CD8-positive, alpha-beta memory T cell (primary cell): ENCODE results near the gene KDELR1. TPM values are rescaled to one million over a fixed set of nuclear protein-coding genes. Genes with fewer than 3 reads are reported as not detected.

Experiments used
- CTCF ChIA-PET: fragments of 350-600 bp; sonication (Branson Sonifier 250); formaldehyde crosslinking; loops from one replicate; lab custom pipeline; 2021; ENCODE audit warnings: antibody characterized with exemption; lab: Charles Lee
- POLR2A ChIA-PET: fragments of 350-600 bp; sonication (Branson Sonifier 250); formaldehyde crosslinking; loops from one replicate; lab custom pipeline; 2021; ENCODE audit warnings: antibody characterized with exemption; lab: Charles Lee
- DNase-seq, 5 donors: peaks; one replicate each; pipeline versions ENCODE4 v3.0.0 to v3.0.0-alpha.2; 2020 to 2022; ENCODE audit warnings: mixed read lengths in 1 of 5
- H3K27ac ChIP-seq: one replicate; pipeline ENCODE4 v1.7.0; 2013; ENCODE audit warnings: low read depth, mild to moderate bottlenecking, low read length, moderate library complexity
- H3K27me3 ChIP-seq: 2 replicates; pipeline ENCODE4 v1.7.0; 2013; ENCODE audit warnings: low read length, mild to moderate bottlenecking; ENCODE audit not compliant: insufficient read depth, poor library complexity, severe bottlenecking
- H3K36me3 ChIP-seq: 2 replicates; pipeline ENCODE4 v1.7.0; 2013; ENCODE audit warnings: mild to moderate bottlenecking, low read length, moderate library complexity; ENCODE audit not compliant: insufficient read depth
- H3K4me1 ChIP-seq: 2 replicates; pipeline ENCODE4 v1.7.0; 2013; ENCODE audit warnings: mild to moderate bottlenecking, low read length, moderate library complexity; ENCODE audit not compliant: insufficient read depth
- H3K4me3 ChIP-seq: 2 replicates; pipeline ENCODE4 v1.7.0; 2013; ENCODE audit warnings: mild to moderate bottlenecking, low read length
- H3K9me3 ChIP-seq: 2 replicates; pipeline ENCODE4 v1.7.0; 2013; ENCODE audit warnings: mild to moderate bottlenecking, low read length
- H3K27ac Mint-ChIP-seq, 8 donors: one replicate each; pipeline ENCODE4 v1.8.0; 2020 to 2021; ENCODE audit warnings: mixed read lengths in 8 of 8, mild to moderate bottlenecking in 6 of 8, inconsistent platforms in 3 of 8, moderate library complexity in 3 of 8
- H3K27me3 Mint-ChIP-seq, 2 donors: one replicate each; pipeline ENCODE4 v1.8.0; 2020 to 2021; ENCODE audit warnings: mixed read lengths in 2 of 2, mild to moderate bottlenecking in 1 of 2, moderate library complexity in 1 of 2
- H3K36me3 Mint-ChIP-seq, 3 donors: one replicate each; pipeline ENCODE4 v1.8.0; 2020 to 2021; ENCODE audit warnings: mixed read lengths in 3 of 3, inconsistent platforms in 1 of 3, mild to moderate bottlenecking in 1 of 3
- H3K4me1 Mint-ChIP-seq, 3 donors: one replicate each; pipeline ENCODE4 v1.8.0; 2020 to 2021; ENCODE audit warnings: mixed read lengths in 3 of 3, inconsistent platforms in 1 of 3, mild to moderate bottlenecking in 1 of 3
- H3K4me3 Mint-ChIP-seq, 7 donors: one replicate each; pipeline ENCODE4 v1.8.0; 2020 to 2021; ENCODE audit warnings: mixed read lengths in 7 of 7, mild to moderate bottlenecking in 6 of 7, moderate library complexity in 4 of 7, inconsistent platforms in 2 of 7
- H3K9me3 Mint-ChIP-seq, 5 donors: one replicate each; pipeline ENCODE4 v1.8.0; 2020 to 2022; ENCODE audit warnings: mixed read lengths in 5 of 5, mild to moderate bottlenecking in 3 of 5, moderate library complexity in 2 of 5, inconsistent platforms in 1 of 5
- polyA plus RNA-seq: library from polyadenylated mRNA; unstranded; fragments of 300-500 nt; fragmentation: Illumina TruSeq; gene quantifications from one replicate; pipeline ENCODE4 v1.2.3, GENCODE V29; 2021
- total RNA-seq, 2 experiments: library from RNA; stranded (reverse); gene quantifications; one replicate each; pipeline ENCODE4 v1.2.3, GENCODE V29; 2021

Gene KDELR1
- total and polyA plus RNA-seq, 3 experiments from 2014 or later = 32.5 to 82.9 (median 78.7) TPM

GRCh38 chr19:48348045-48348444 lies 43.3 kb downstream of the KDELR1 start:
- H3K4me3 Mint-ChIP-seq = no peak overlapping the region
- no peak for DNase-seq
- Histone ChIP-seq H3K36me3 (no peaks in the 10 kb centered on the region), H3K27me3 (no peaks in the 10 kb centered on the region), H3K27ac (no peak overlapping the region), H3K4me3 (no peak overlapping the region), H3K9me3 (no peaks in the 10 kb centered on the region), H3K4me1 (no peaks in the 10 kb centered on the region)
- no peak overlapping the region for H3K27ac Mint-ChIP-seq
- ChIA-PET CTCF (interaction anchor here (0.9 to 1.6 kb wide), 2 partner anchors 14 to 144 kb away, joined by 3 to 4 read pairs; no protein-coding TSS in a partner anchor), POLR2A (no interaction called here)
- H3K36me3 Mint-ChIP-seq = peaks cover 0 to 15% (median 7%) of the 10 kb centered on the region in 3 donors
- H3K27me3 Mint-ChIP-seq = no peaks in the 10 kb centered on the region
- H3K4me1 Mint-ChIP-seq = peaks cover 0 to 3% (median 3%) of the 10 kb centered on the region in 3 donors
- no peaks in the 10 kb centered on the region for H3K9me3 Mint-ChIP-seq

- CTCF ChIA-PET = interaction anchor here (1.4 kb wide), 1 partner anchor 12 kb away, joined by 6 read pairs; no protein-coding TSS in a partner anchor
- Mint-ChIP-seq H3K36me3 (peaks cover 0 to 24% (median 7%) of the 10 kb centered on the region in 3 donors), H3K9me3 (no peaks in the 10 kb centered on the region), H3K27ac (peak overlapping the region in 1 of 8 donors; percentile 1), H3K4me1 (peaks cover 0 to 3% (median 2%) of the 10 kb centered on the region in 3 donors), H3K4me3 (no peak overlapping the region), H3K27me3 (no peaks in the 10 kb centered on the region)
- no peak overlapping the region for H3K4me3 ChIP-seq
- H3K27ac ChIP-seq = no peak overlapping the region
- no peak for DNase-seq
- no peaks in the 10 kb centered on the region for H3K4me1 ChIP-seq
- no peaks in the 10 kb centered on the region for H3K9me3 ChIP-seq
- no peaks in the 10 kb centered on the region for H3K36me3 ChIP-seq
- POLR2A ChIA-PET = no interaction called here
- H3K27me3 ChIP-seq = no peaks in the 10 kb centered on the region
Observed at GRCh38 chr19:48346191-48346590, 45.2 kb downstream of the KDELR1 start.

GRCh38 chr19:48344892-48345291 lies 46.5 kb downstream of the KDELR1 start:
- H3K36me3 Mint-ChIP-seq = peaks cover 0 to 26% (median 7%) of the 10 kb centered on the region in 3 donors
- peaks cover 0 to 3% (median 0%) of the 10 kb centered on the region in 3 donors for H3K4me1 Mint-ChIP-seq
- Histone ChIP-seq H3K9me3 (no peaks in the 10 kb centered on the region), H3K27ac (no peak overlapping the region), H3K36me3 (no peaks in the 10 kb centered on the region), H3K27me3 (no peaks in the 10 kb centered on the region), H3K4me1 (no peaks in the 10 kb centered on the region), H3K4me3 (no peak overlapping the region)
- DNase-seq = no peak
- no peak overlapping the region for H3K4me3 Mint-ChIP-seq
- no peak overlapping the region for H3K27ac Mint-ChIP-seq
- no peaks in the 10 kb centered on the region for H3K27me3 Mint-ChIP-seq
- H3K9me3 Mint-ChIP-seq = no peaks in the 10 kb centered on the region
- ChIA-PET POLR2A (no interaction called here), CTCF (no interaction called here)

GRCh38 chr19:48342841-48343540 lies 48.4 kb downstream of the KDELR1 start:
- H3K4me1 ChIP-seq = no peaks in the 10 kb centered on the region
- no peaks in the 10 kb centered on the region for H3K36me3 ChIP-seq
- no peaks in the 10 kb centered on the region for H3K9me3 ChIP-seq
- H3K4me3 Mint-ChIP-seq = peak overlapping the region in 1 of 7 donors; percentile 27
- no peak overlapping the region for H3K4me3 ChIP-seq
- no peak overlapping the region for H3K27ac ChIP-seq
- DNase-seq = no peak
- no peaks in the 10 kb centered on the region for H3K9me3 Mint-ChIP-seq
- H3K36me3 Mint-ChIP-seq = peaks cover 0 to 25% (median 4%) of the 10 kb centered on the region in 3 donors
- H3K27me3 ChIP-seq = no peaks in the 10 kb centered on the region
- no peaks in the 10 kb centered on the region for H3K4me1 Mint-ChIP-seq
- no peak overlapping the region for H3K27ac Mint-ChIP-seq
- ChIA-PET CTCF (no interaction called here), POLR2A (no interaction called here)
- no peaks in the 10 kb centered on the region for H3K27me3 Mint-ChIP-seq

GRCh38 chr19:48342414-48342738 lies 49.0 kb downstream of the KDELR1 start:
- H3K4me1 Mint-ChIP-seq = no peaks in the 10 kb centered on the region
- no peak overlapping the region for H3K4me3 Mint-ChIP-seq
- H3K36me3 Mint-ChIP-seq = peaks cover 0 to 25% (median 4%) of the 10 kb centered on the region in 3 donors
- POLR2A ChIA-PET = no interaction called here
- no peaks in the 10 kb centered on the region for H3K9me3 Mint-ChIP-seq
- H3K9me3 ChIP-seq = no peaks in the 10 kb centered on the region
- no peak overlapping the region for H3K4me3 ChIP-seq
- no peak for DNase-seq
- no peaks in the 10 kb centered on the region for H3K27me3 ChIP-seq
- no peaks in the 10 kb centered on the region for H3K27me3 Mint-ChIP-seq
- H3K36me3 ChIP-seq = no peaks in the 10 kb centered on the region
- H3K4me1 ChIP-seq = no peaks in the 10 kb centered on the region
- CTCF ChIA-PET = no interaction called here
- no peak overlapping the region for H3K27ac Mint-ChIP-seq
- no peak overlapping the region for H3K27ac ChIP-seq

GRCh38 chr19:48341515-48342413 lies 49.6 kb downstream of the KDELR1 start:
- POLR2A ChIA-PET = no interaction called here
- Histone ChIP-seq H3K27me3 (no peaks in the 10 kb centered on the region), H3K4me3 (no peak overlapping the region), H3K4me1 (no peaks in the 10 kb centered on the region), H3K9me3 (no peaks in the 10 kb centered on the region), H3K36me3 (no peaks in the 10 kb centered on the region), H3K27ac (no peak overlapping the region)
- H3K36me3 Mint-ChIP-seq = peaks cover 0 to 21% (median 1%) of the 10 kb centered on the region in 3 donors
- no peak overlapping the region for H3K4me3 Mint-ChIP-seq
- no peaks in the 10 kb centered on the region for H3K27me3 Mint-ChIP-seq
- H3K27ac Mint-ChIP-seq = peak overlapping the region in 1 of 8 donors; percentile 46
- no peaks in the 10 kb centered on the region for H3K9me3 Mint-ChIP-seq
- no peak for DNase-seq
- CTCF ChIA-PET = interaction anchor here (1.4 kb wide), 2 partner anchors 28 to 81 kb away, joined by 4 read pairs; no protein-coding TSS in a partner anchor
- no peaks in the 10 kb centered on the region for H3K4me1 Mint-ChIP-seq

GRCh38 chr19:48340995-48341394 lies 50.4 kb downstream of the KDELR1 start:
- Mint-ChIP-seq H3K4me3 (no peak overlapping the region), H3K4me1 (no peaks in the 10 kb centered on the region), H3K9me3 (no peaks in the 10 kb centered on the region), H3K27ac (no peak overlapping the region), H3K27me3 (no peaks in the 10 kb centered on the region), H3K36me3 (peaks cover 0 to 21% (median 0%) of the 10 kb centered on the region in 3 donors)
- Histone ChIP-seq H3K27ac (no peak overlapping the region), H3K36me3 (no peaks in the 10 kb centered on the region), H3K4me3 (no peak overlapping the region), H3K27me3 (no peaks in the 10 kb centered on the region), H3K4me1 (no peaks in the 10 kb centered on the region), H3K9me3 (no peaks in the 10 kb centered on the region)
- ChIA-PET CTCF (interaction anchor here (0.5 to 1.4 kb wide), 4 partner anchors 20 to 475 kb away, joined by 3 to 4 read pairs (median 4); no protein-coding TSS in a partner anchor), POLR2A (no interaction called here)
- DNase-seq = no peak
